Testis (tissue), 3 donors: Measurements from ENCODE around the gene DCLK1. TPM values are rescaled to one million over a fixed set of nuclear protein-coding genes. Genes with fewer than 3 reads are reported as not detected.

Source experiments
- DNase-seq: peaks from one replicate; pipeline ENCODE4 v3.0.0-alpha.2; 2019
- H3K27ac ChIP-seq, 2 donors: fragments of 200-600 bp; sonication (generic); one replicate each; pipeline ENCODE4 v1.5.1; 2019
- H3K27me3 ChIP-seq: fragments of 200-600 bp; sonication (generic); one replicate; pipeline ENCODE4 v1.5.1; 2019
- H3K36me3 ChIP-seq: fragments of 200-600 bp; sonication (generic); one replicate; pipeline ENCODE4 v1.5.1; 2017; ENCODE audit warnings: low read depth; ENCODE audit errors: missing control alignments
- H3K4me1 ChIP-seq: fragments of 200-600 bp; sonication (generic); one replicate; pipeline ENCODE4 v1.5.1; 2019
- H3K4me3 ChIP-seq, 2 donors: fragments of 200-600 bp; sonication (generic); one replicate each; pipeline ENCODE4 v1.5.1; 2017 to 2019
- H3K9me3 ChIP-seq: fragments of 200-600 bp; sonication (generic); one replicate; pipeline ENCODE4 v1.5.1; 2017
- CTCF ChIP-seq, 3 experiments: fragments of 450-650 bp in 2 of 3; fragments of 200-600 bp in 1 of 3; sonication (generic) in 1 of 3; IDR thresholded peaks; one replicate each; pipeline ENCODE4 v1.5.1; 2016 to 2019; ENCODE audit warnings: antibody characterized with exemption in 3 of 3, mild to moderate bottlenecking in 2 of 3, moderate library complexity in 1 of 3
- POLR2A ChIP-seq: fragments of 450-650 bp; IDR thresholded peaks from one replicate; pipeline ENCODE4 v1.6.1; 2017; ENCODE audit warnings: antibody characterized with exemption, mild to moderate bottlenecking, moderate library complexity
- WGBS, 2 donors: methylation state at CpG; one replicate each; pipeline ENCODE4 v1.1.5; 2018; 5-methylcytosine and 5-hydroxymethylcytosine counted together
- intact Hi-C: fragments of 100-400 bp; cut with DNase I; formaldehyde crosslinking; loops from one replicate; pipeline ENCODE4 v1.15.1; 2023; ENCODE audit warnings: low total_unique reads
- polyA plus RNA-seq: library from polyadenylated mRNA; stranded (reverse); fragments of 350-450 nt; fragmentation: Illumina TruSeq; extraction: RNeasy Lipid Tissue Mini Kit (QIAGEN cat#74804); gene quantifications from one replicate; pipeline ENCODE4 v1.2.3, GENCODE V29; 2014; ENCODE audit warnings: low read depth, low replicate concordance; ENCODE audit not compliant: insufficient read depth
- total RNA-seq, 2 donors: library from RNA; depleted of rRNA; stranded (reverse); fragments of >200 nt; gene quantifications; one replicate each; pipeline ENCODE4 v1.2.3, GENCODE V29; 2016

DCLK1 gene
- total and polyA plus RNA-seq, 3 donors from 2014 or later = 4.5 to 8.9 (median 4.9) TPM

GRCh38 chr13:35888457-35888883 lies 242.7 kb downstream of the DCLK1 start:
- H3K27ac ChIP-seq = no peak overlapping the region

GRCh38 chr13:35887115-35887666 lies 244.0 kb downstream of the DCLK1 start:
- Histone ChIP-seq H3K27me3 (no peaks in the 10 kb centered on the region), H3K27ac (no peak overlapping the region), H3K36me3 (no peaks in the 10 kb centered on the region), H3K9me3 (no peaks in the 10 kb centered on the region), H3K4me1 (no peaks in the 10 kb centered on the region), H3K4me3 (no peak overlapping the region)
- TF ChIP-seq CTCF (IDR thresholded peaks at IDR 0.05) (no peak), POLR2A (no peak)
- intact Hi-C loops = no loop called here
- no peak for DNase-seq
- 89 to 90% methylated on average over 6 of the region's 6 CpGs for WGBS, 2 donors

More at GRCh38 chr13:35888457-35888883, 242.7 kb downstream of the DCLK1 start:
- Histone ChIP-seq H3K36me3 (no peaks in the 10 kb centered on the region), H3K27me3 (no peaks in the 10 kb centered on the region), H3K4me3 (no peak overlapping the region), H3K9me3 (no peaks in the 10 kb centered on the region), H3K4me1 (no peaks in the 10 kb centered on the region)
- WGBS, 2 donors = 58 to 62% methylated on average over 3 of the region's 3 CpGs
- TF ChIP-seq CTCF (IDR thresholded peaks at IDR 0.05) (no peak), POLR2A (no peak)
- intact Hi-C loops = no loop called here
- no peak for DNase-seq

- DNase-seq = no peak
- Histone ChIP-seq H3K4me3 (no peak overlapping the region), H3K4me1 (no peaks in the 10 kb centered on the region), H3K27ac (no peak overlapping the region), H3K9me3 (no peaks in the 10 kb centered on the region), H3K36me3 (no peaks in the 10 kb centered on the region), H3K27me3 (no peaks in the 10 kb centered on the region)
- intact Hi-C loops = no loop called here
- TF ChIP-seq CTCF (IDR thresholded peaks at IDR 0.05) (no peak), POLR2A (no peak)
- WGBS, 2 donors = 81% methylated on average over 9 of the region's 9 CpGs
These were observed 244.7 kb downstream of the DCLK1 start for GRCh38 chr13:35886332-35887114.

- H3K4me3 ChIP-seq = no peak overlapping the region
- 71 to 76% methylated on average over 4 of the region's 4 CpGs for WGBS, 2 donors
- intact Hi-C loops = no loop called here
- H3K9me3 ChIP-seq = no peaks in the 10 kb centered on the region
- H3K36me3 ChIP-seq = no peaks in the 10 kb centered on the region
- no peaks in the 10 kb centered on the region for H3K27me3 ChIP-seq
- TF ChIP-seq CTCF (IDR thresholded peaks at IDR 0.05) (no peak), POLR2A (no peak)
- H3K4me1 ChIP-seq = no peaks in the 10 kb centered on the region
- DNase-seq = no peak
- no peak overlapping the region for H3K27ac ChIP-seq
These were observed 246.9 kb downstream of the DCLK1 start for GRCh38 chr13:35884211-35884760.
